HCT116 (cell line): Measurements from ENCODE around the gene KIAA1328. TPM values are rescaled to one million over a fixed set of nuclear protein-coding genes. Genes with fewer than 3 reads are reported as not detected.

Source experiments
- ATAC-seq: fragments of 200-7000 bp; cut with Tn5 transposase; 2 replicates; pipeline ENCODE4 v1.9.1; 2020; ENCODE audit warnings: mild to moderate bottlenecking, moderate library complexity
- BruUV-seq: library from RNA; stranded (reverse); fragments of 400-500 nt; replicated peaks from 2 replicates; lab custom pipeline; 2021; lab: Mats Ljungman, UMichigan
- CTCF ChIA-PET: fragments of 300-600 bp; sonication (Branson Sonifier 250); formaldehyde crosslinking; loops from one replicate; lab custom pipeline; 2021; ENCODE audit warnings: antibody characterized with exemption; lab: Charles Lee
- POLR2A ChIA-PET: fragments of 300-600, 350-600 bp; sonication (Branson Sonifier 250); formaldehyde crosslinking; loops from one replicate; lab custom pipeline; 2021; ENCODE audit warnings: antibody characterized with exemption; lab: Charles Lee
- RAD21 ChIA-PET, 2 experiments: fragments of 300-600 bp; sonication (Branson Sonifier 250); formaldehyde crosslinking; loops; one replicate each; lab custom pipeline; 2023; ENCODE audit warnings: low total read pairs in 2 of 2; ENCODE audit not compliant: uncharacterized antibody in 2 of 2, unreplicated experiment in 2 of 2, low non-redundant PET in 1 of 2; lab: Charles Lee
- DNase-seq: peaks from one replicate; pipeline ENCODE4 v3.0.0-alpha.2; 2010; ENCODE audit warnings: low read depth, low spot score
- H2AFZ ChIP-seq: fragments of 200-600 bp; shearing (Covaris generic), sonication (generic); 2 replicates; pipeline ENCODE4 v1.6.1; 2017; ENCODE audit warnings: low read depth, mixed run types, mixed read lengths, antibody characterized with exemption, low read length; ENCODE audit not compliant: poor library complexity, severe bottlenecking
- H3K27ac ChIP-seq: 2 replicates; pipeline ENCODE4 v1.5.1; 2012; ENCODE audit warnings: low read depth, low read length
- H3K27me3 ChIP-seq: fragments of 200-600 bp; sonication (generic); 2 replicates; pipeline ENCODE4 v1.6.1; 2016; ENCODE audit warnings: mixed run types, low read length, mixed read lengths; ENCODE audit not compliant: insufficient read depth
- H3K36me3 ChIP-seq, 2 experiments: fragments of 200-500 bp in 1 of 2; fragments of 200-600 bp in 1 of 2; sonication (Bioruptor generic) in 1 of 2; sonication (generic) in 1 of 2; 2 replicates each; pipeline versions ENCODE4 v1.5.1 to v1.6.1; 2014 to 2016; ENCODE audit warnings: low read length in 2 of 2, inconsistent platforms in 1 of 2, mixed read lengths in 1 of 2, mixed run types in 1 of 2; ENCODE audit not compliant: insufficient read depth in 2 of 2, control insufficient read depth in 1 of 2
- H3K4me1 ChIP-seq, 2 experiments: fragments of 200-600 bp in 1 of 2; sonication (generic) in 1 of 2; 2 replicates each; pipeline versions ENCODE4 v1.5.1 to v1.6.1; 2012 to 2017; ENCODE audit warnings: low read length in 2 of 2, inconsistent platforms in 1 of 2, mild to moderate bottlenecking in 1 of 2, mixed read lengths in 1 of 2, mixed run types in 1 of 2, moderate library complexity in 1 of 2; ENCODE audit not compliant: insufficient read depth in 2 of 2, control insufficient read depth in 1 of 2
- H3K4me2 ChIP-seq: fragments of 200-600 bp; sonication (generic); 2 replicates; pipeline ENCODE4 v1.6.1; 2017; ENCODE audit warnings: mixed run types, low read length, mixed read lengths
- H3K4me3 ChIP-seq, 2 experiments: fragments of 200-600 bp in 1 of 2; sonication (generic) in 1 of 2; replicated peaks in 1 of 2; 2 replicates each; pipeline ENCODE4 v1.5.1; 2011 to 2016; ENCODE audit warnings: low read length in 2 of 2, control low read depth in 1 of 2, low read depth in 1 of 2, mild to moderate bottlenecking in 1 of 2, mixed read lengths in 1 of 2, mixed run types in 1 of 2
- H3K79me2 ChIP-seq: fragments of 200-600 bp; sonication (generic); 2 replicates; pipeline ENCODE4 v1.6.1; 2017; ENCODE audit warnings: mild to moderate bottlenecking, mixed run types, low read length, moderate library complexity, mixed read lengths; ENCODE audit not compliant: insufficient read depth
- H3K9ac ChIP-seq: fragments of 200-600 bp; sonication (generic); 2 replicates; pipeline ENCODE4 v1.6.1; 2016; ENCODE audit warnings: low read length, mixed read lengths
- H3K9me2 ChIP-seq: fragments of 200-600 bp; sonication (generic), shearing (Covaris generic); 2 replicates; pipeline ENCODE4 v1.6.1; 2017; ENCODE audit warnings: mixed run types, mild to moderate bottlenecking, moderate library complexity; ENCODE audit not compliant: insufficient read depth
- H3K9me3 ChIP-seq, 2 experiments: fragments of 200-500 bp in 1 of 2; fragments of 200-600 bp in 1 of 2; sonication (Bioruptor generic) in 1 of 2; sonication (generic) in 1 of 2; 2 replicates each; pipeline ENCODE4 v1.6.1; 2014 to 2017; ENCODE audit warnings: low read length in 2 of 2, mixed read lengths in 2 of 2, inconsistent platforms in 1 of 2, low read depth in 1 of 2, mild to moderate bottlenecking in 1 of 2, mixed run types in 1 of 2, moderate library complexity in 1 of 2; ENCODE audit not compliant: control insufficient read depth in 1 of 2, insufficient read depth in 1 of 2
- H4K20me1 ChIP-seq: fragments of 200-600 bp; sonication (generic), shearing (Covaris generic); 2 replicates; pipeline ENCODE4 v1.6.1; 2017; ENCODE audit warnings: mixed run types, mild to moderate bottlenecking, moderate library complexity; ENCODE audit not compliant: insufficient read depth
- CBX3 ChIP-seq: IDR thresholded peaks from 2 replicates; pipeline ENCODE4 v1.6.1; 2012; ENCODE audit warnings: low read depth
- EGR1 ChIP-seq: IDR thresholded peaks from 2 replicates; pipeline ENCODE4 v1.6.1; 2012; ENCODE audit warnings: low read depth
- ELF1 ChIP-seq: IDR thresholded peaks from 2 replicates; pipeline ENCODE4 v1.6.1; 2012; ENCODE audit warnings: low read depth, borderline replicate concordance
- EZH2 ChIP-seq: fragments of 200-600 bp; sonication (generic); IDR thresholded peaks from 2 replicates; pipeline ENCODE4 v1.6.1; 2017; ENCODE audit warnings: antibody characterized with exemption, mixed run types
- FOSL1 ChIP-seq: IDR thresholded peaks from 2 replicates; pipeline ENCODE4 v1.6.1; 2012; ENCODE audit warnings: low read depth
- JUND ChIP-seq: IDR thresholded peaks from 2 replicates; pipeline ENCODE4 v1.6.1; 2012
- MAX ChIP-seq: IDR thresholded peaks from 2 replicates; pipeline ENCODE4 v1.6.1; 2012
- POLR2A ChIP-seq: IDR thresholded peaks from 2 replicates; pipeline ENCODE4 v1.7.0; 2011; ENCODE audit warnings: borderline replicate concordance; ENCODE audit not compliant: insufficient read depth, insufficient read length; ENCODE audit errors: extremely low read depth
- POLR2AphosphoS5 ChIP-seq: IDR thresholded peaks from 2 replicates; pipeline ENCODE4 v1.6.1; 2011; ENCODE audit warnings: mild to moderate bottlenecking, low read depth, low read length, moderate library complexity
- REST ChIP-seq: IDR thresholded peaks from 2 replicates; pipeline ENCODE4 v1.6.1; 2012; ENCODE audit warnings: low read depth
- SIN3A ChIP-seq: IDR thresholded peaks from 2 replicates; pipeline ENCODE4 v1.6.1; 2012; ENCODE audit warnings: low read depth
- SRF ChIP-seq: IDR thresholded peaks from 2 replicates; pipeline ENCODE4 v1.6.1; 2012; ENCODE audit warnings: low read depth
- YY1 ChIP-seq: IDR thresholded peaks from 2 replicates; pipeline ENCODE4 v1.6.1; 2011; ENCODE audit warnings: low read length, low read depth, moderate library complexity, mild to moderate bottlenecking; ENCODE audit not compliant: insufficient replicate concordance; ENCODE audit errors: extremely low read depth
- ZNF274 ChIP-seq: fragments of 200-500 bp; sonication (Bioruptor generic); IDR thresholded peaks from 2 replicates; pipeline ENCODE4 v1.6.1; 2014; ENCODE audit warnings: mild to moderate bottlenecking, low read depth, low read length, inconsistent platforms
- intact Hi-C: fragments of 100-400 bp; cut with micrococcal nuclease; formaldehyde crosslinking; loops from 2 replicates; pipeline ENCODE4 v1.10.0; 2022
- total RNA-seq: library from RNA; stranded (reverse); gene quantifications from one replicate; pipeline ENCODE4 v1.2.1, GENCODE V29; 2021; ENCODE audit not compliant: unreplicated experiment
- TF ChIP-seq, protein P1 (sequence below): IDR thresholded peaks from 2 replicates; pipeline ENCODE4 v1.6.1; 2012
- TF ChIP-seq, protein P2 (sequence below): IDR thresholded peaks from 2 replicates; pipeline ENCODE4 v1.6.1; 2011; ENCODE audit warnings: mild to moderate bottlenecking, low read length, moderate library complexity; ENCODE audit not compliant: insufficient replicate concordance; ENCODE audit errors: extremely low read depth

The KIAA1328 gene
- total RNA-seq, 1 experiment from 2014 or later, result 5.2 TPM

- TF ChIP-seq REST, result peak; percentile 100
These were observed 441.2 kb downstream of the KIAA1328 start (continued) for GRCh38 chr18:37270038-37270665.

DNA sequence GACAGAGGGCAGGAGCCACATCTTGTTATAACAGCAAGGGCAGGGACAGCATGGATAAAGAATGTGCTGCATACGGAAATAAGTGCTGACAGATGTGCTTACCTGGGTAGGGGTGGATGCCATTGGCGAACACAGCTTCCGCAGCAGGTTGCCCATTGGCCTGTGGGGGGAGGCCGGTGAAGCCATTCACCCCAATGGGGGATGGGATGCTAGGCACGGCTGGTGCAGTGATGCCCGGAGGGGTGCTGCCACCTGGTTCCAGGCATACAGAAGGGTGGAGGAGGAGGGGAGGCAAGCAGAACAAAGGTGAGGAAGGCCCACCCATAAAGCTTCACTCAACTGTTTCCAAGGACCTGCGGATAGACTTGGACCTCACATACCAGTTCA, 441.7 kb downstream of the KIAA1328 start:
- H3K4me2 ChIP-seq, result no peak overlapping the region
- TF ChIP-seq ZNF274 (no peak), CBX3 (no peak), SRF (no peak), FOSL1 (no peak), POLR2AphosphoS5 (no peak), SIN3A (no peak), ELF1 (no peak), POLR2A (no peak), YY1 (no peak), REST (no peak), JUND (no peak), MAX (no peak), EGR1 (no peak), EZH2 (no peak)
- TF ChIP-seq, protein P1, sequence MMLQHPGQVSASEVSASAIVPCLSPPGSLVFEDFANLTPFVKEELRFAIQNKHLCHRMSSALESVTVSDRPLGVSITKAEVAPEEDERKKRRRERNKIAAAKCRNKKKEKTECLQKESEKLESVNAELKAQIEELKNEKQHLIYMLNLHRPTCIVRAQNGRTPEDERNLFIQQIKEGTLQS, result no peak
- TF ChIP-seq, protein P2, sequence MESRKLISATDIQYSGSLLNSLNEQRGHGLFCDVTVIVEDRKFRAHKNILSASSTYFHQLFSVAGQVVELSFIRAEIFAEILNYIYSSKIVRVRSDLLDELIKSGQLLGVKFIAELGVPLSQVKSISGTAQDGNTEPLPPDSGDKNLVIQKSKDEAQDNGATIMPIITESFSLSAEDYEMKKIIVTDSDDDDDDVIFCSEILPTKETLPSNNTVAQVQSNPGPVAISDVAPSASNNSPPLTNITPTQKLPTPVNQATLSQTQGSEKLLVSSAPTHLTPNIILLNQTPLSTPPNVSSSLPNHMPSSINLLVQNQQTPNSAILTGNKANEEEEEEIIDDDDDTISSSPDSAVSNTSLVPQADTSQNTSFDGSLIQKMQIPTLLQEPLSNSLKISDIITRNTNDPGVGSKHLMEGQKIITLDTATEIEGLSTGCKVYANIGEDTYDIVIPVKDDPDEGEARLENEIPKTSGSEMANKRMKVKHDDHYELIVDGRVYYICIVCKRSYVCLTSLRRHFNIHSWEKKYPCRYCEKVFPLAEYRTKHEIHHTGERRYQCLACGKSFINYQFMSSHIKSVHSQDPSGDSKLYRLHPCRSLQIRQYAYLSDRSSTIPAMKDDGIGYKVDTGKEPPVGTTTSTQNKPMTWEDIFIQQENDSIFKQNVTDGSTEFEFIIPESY, result no peak
- H3K9me3 ChIP-seq, result no peaks in the 10 kb centered on the region
- H3K9ac ChIP-seq, result no peak overlapping the region
- H3K9me2 ChIP-seq, result no peaks in the 10 kb centered on the region
- ChIA-PET CTCF (no interaction called here), RAD21 (no interaction called here), POLR2A (no interaction called here)
- no peak overlapping the region for H3K27ac ChIP-seq
- intact Hi-C loops, result no loop called here
- H3K79me2 ChIP-seq, result no peaks in the 10 kb centered on the region
- ATAC-seq (no peak), DNase-seq (no peak)
- H3K4me3 ChIP-seq, result no peak overlapping the region
- H3K36me3 ChIP-seq, result no peaks in the 10 kb centered on the region
- no peaks in the 10 kb centered on the region for H3K4me1 ChIP-seq
- H2AFZ ChIP-seq, result no peak overlapping the region
- no TSS peak for BruUV-seq
- H4K20me1 ChIP-seq, result no peaks in the 10 kb centered on the region
- H3K27me3 ChIP-seq, result peaks cover 5% of the 10 kb centered on the region; the same call in 1 of the 2 replicates
